IPS-20b (cell line): Measurements from ENCODE around the gene DGCR8.

Source experiments
- H3K27ac ChIP-seq: one replicate; pipeline ENCODE4 v1.5.1; 2013; ENCODE audit warnings: low read length
- H3K27me3 ChIP-seq: 2 replicates; pipeline ENCODE4 v1.6.1; 2013; ENCODE audit warnings: mild to moderate bottlenecking, low read length, inconsistent platforms; ENCODE audit not compliant: insufficient read depth
- H3K36me3 ChIP-seq: 2 replicates; pipeline ENCODE4 v1.6.1; 2013; ENCODE audit warnings: low read depth, mild to moderate bottlenecking, inconsistent platforms, low read length, moderate library complexity; ENCODE audit not compliant: insufficient read depth
- H3K4me1 ChIP-seq: 2 replicates; pipeline ENCODE4 v1.6.1; 2013; ENCODE audit warnings: mild to moderate bottlenecking, control low read depth, inconsistent platforms, low read length, moderate library complexity; ENCODE audit not compliant: insufficient read depth
- H3K4me3 ChIP-seq: 2 replicates; pipeline ENCODE4 v1.5.1; 2013; ENCODE audit warnings: mild to moderate bottlenecking, low read length, inconsistent platforms
- H3K9ac ChIP-seq: 2 replicates; pipeline ENCODE4 v1.6.1; 2013; ENCODE audit warnings: low read depth, mild to moderate bottlenecking, inconsistent platforms, low read length, moderate library complexity
- H3K9me3 ChIP-seq: 2 replicates; pipeline ENCODE4 v1.6.1; 2013; ENCODE audit warnings: mild to moderate bottlenecking, low read depth, low read length, inconsistent platforms; ENCODE audit not compliant: insufficient read depth

The DGCR8 gene

GRCh38 chr22:20054485-20054884 is 25.6 kb upstream of the DGCR8 start:
- Histone ChIP-seq H3K9me3 (no peaks in the 10 kb centered on the region), H3K27me3 (no peaks in the 10 kb centered on the region), H3K36me3 (no peaks in the 10 kb centered on the region), H3K27ac (no peak overlapping the region), H3K4me1 (no peaks in the 10 kb centered on the region), H3K9ac (no peak overlapping the region), H3K4me3 (no peak overlapping the region)

GRCh38 chr22:20055144-20055543 is 24.9 kb upstream of the DGCR8 start:
- Histone ChIP-seq H3K9ac (no peak overlapping the region), H3K27ac (no peak overlapping the region), H3K27me3 (no peaks in the 10 kb centered on the region), H3K4me1 (no peaks in the 10 kb centered on the region), H3K4me3 (no peak overlapping the region), H3K9me3 (no peaks in the 10 kb centered on the region), H3K36me3 (no peaks in the 10 kb centered on the region)

- Histone ChIP-seq H3K9me3 (no peaks in the 10 kb centered on the region), H3K4me1 (no peaks in the 10 kb centered on the region), H3K36me3 (no peaks in the 10 kb centered on the region), H3K4me3 (no peak overlapping the region), H3K27me3 (no peaks in the 10 kb centered on the region), H3K27ac (no peak overlapping the region), H3K9ac (no peak overlapping the region)
These were observed 24.4 kb upstream of the DGCR8 start for GRCh38 chr22:20055654-20056053.

GRCh38 chr22:20056161-20056560 is 23.9 kb upstream of the DGCR8 start:
- Histone ChIP-seq H3K9ac (no peak overlapping the region), H3K36me3 (no peaks in the 10 kb centered on the region; the same call in 1 of the 2 replicates)

GRCh38 chr22:20056696-20057386 is 23.2 kb upstream of the DGCR8 start:
- Histone ChIP-seq H3K4me3 (no peak overlapping the region), H3K9ac (no peak overlapping the region), H3K9me3 (no peaks in the 10 kb centered on the region), H3K36me3 (no peaks in the 10 kb centered on the region; the same call in 1 of the 2 replicates), H3K27ac (no peak overlapping the region), H3K4me1 (no peaks in the 10 kb centered on the region), H3K27me3 (no peaks in the 10 kb centered on the region)

More at GRCh38 chr22:20056161-20056560, 23.9 kb upstream of the DGCR8 start:
- Histone ChIP-seq H3K9me3 (no peaks in the 10 kb centered on the region), H3K4me1 (no peaks in the 10 kb centered on the region), H3K4me3 (no peak overlapping the region), H3K27ac (no peak overlapping the region), H3K27me3 (no peaks in the 10 kb centered on the region)

- Histone ChIP-seq H3K27me3 (no peaks in the 10 kb centered on the region), H3K36me3 (no peaks in the 10 kb centered on the region; the same call in 1 of the 2 replicates), H3K4me3 (no peak overlapping the region), H3K9me3 (no peaks in the 10 kb centered on the region), H3K9ac (no peak overlapping the region), H3K4me1 (no peaks in the 10 kb centered on the region), H3K27ac (no peak overlapping the region)
These were observed 22.3 kb upstream of the DGCR8 start for GRCh38 chr22:20057596-20058268.

GRCh38 chr22:20058989-20059770 is 20.9 kb upstream of the DGCR8 start:
- Histone ChIP-seq H3K9me3 (no peaks in the 10 kb centered on the region), H3K27me3 (no peaks in the 10 kb centered on the region), H3K9ac (no peak overlapping the region), H3K4me1 (no peaks in the 10 kb centered on the region), H3K36me3 (no peaks in the 10 kb centered on the region; the same call in 1 of the 2 replicates), H3K4me3 (no peak overlapping the region), H3K27ac (no peak overlapping the region)

- H3K9ac ChIP-seq: no peak overlapping the region
- no peaks in the 10 kb centered on the region; the same call in 1 of the 2 replicates for H3K36me3 ChIP-seq
These were observed 19.2 kb upstream of the DGCR8 start for GRCh38 chr22:20060700-20061480.

GRCh38 chr22:20061481-20061861 is 18.6 kb upstream of the DGCR8 start:
- H3K27ac ChIP-seq: no peak overlapping the region
- H3K9me3 ChIP-seq: no peaks in the 10 kb centered on the region
- no peaks in the 10 kb centered on the region for H3K27me3 ChIP-seq
- H3K36me3 ChIP-seq: no peaks in the 10 kb centered on the region; the same call in 1 of the 2 replicates
- no peak overlapping the region for H3K9ac ChIP-seq
- no peaks in the 10 kb centered on the region for H3K4me1 ChIP-seq
- H3K4me3 ChIP-seq: no peak overlapping the region

More at GRCh38 chr22:20060700-20061480, 19.2 kb upstream of the DGCR8 start:
- no peak overlapping the region for H3K27ac ChIP-seq
- no peaks in the 10 kb centered on the region for H3K9me3 ChIP-seq
- no peak overlapping the region for H3K4me3 ChIP-seq
- H3K4me1 ChIP-seq: no peaks in the 10 kb centered on the region
- H3K27me3 ChIP-seq: no peaks in the 10 kb centered on the region

GRCh38 chr22:20062043-20062765 is 17.8 kb upstream of the DGCR8 start:
- H3K4me3 ChIP-seq: no peak overlapping the region
- H3K27ac ChIP-seq: no peak overlapping the region
- no peak overlapping the region for H3K9ac ChIP-seq
- H3K36me3 ChIP-seq: no peaks in the 10 kb centered on the region; the same call in 1 of the 2 replicates
- H3K9me3 ChIP-seq: no peaks in the 10 kb centered on the region
- no peaks in the 10 kb centered on the region for H3K4me1 ChIP-seq
- no peaks in the 10 kb centered on the region for H3K27me3 ChIP-seq

GRCh38 chr22:20062766-20063083 is 17.3 kb upstream of the DGCR8 start:
- Histone ChIP-seq H3K9ac (no peak overlapping the region), H3K4me1 (no peaks in the 10 kb centered on the region), H3K4me3 (no peak overlapping the region), H3K9me3 (no peaks in the 10 kb centered on the region), H3K36me3 (no peaks in the 10 kb centered on the region; the same call in 1 of the 2 replicates), H3K27me3 (no peaks in the 10 kb centered on the region), H3K27ac (no peak overlapping the region)
